22Rv1 (cell line): ENCODE measurements around the gene BCAP31.

Experiments
- H3K27ac ChIP-seq: fragments of 450-650 bp; 2 replicates; pipeline ENCODE4 v1.5.1; 2017
- CTCF ChIP-seq: fragments of 450-650 bp; IDR thresholded peaks from 2 replicates; pipeline ENCODE4 v1.5.1; 2017; ENCODE audit warnings: mild to moderate bottlenecking
- ZFX ChIP-seq: fragments of 450-650 bp; IDR thresholded peaks from 2 replicates; pipeline ENCODE4 v1.6.1; 2017; ENCODE audit warnings: antibody characterized with exemption, borderline replicate concordance

Gene BCAP31

GRCh38 chrX:153724252-153725038 lies at the start of gene BCAP31, which contains the start of gene ABCD1:
TSS of gene BCAP31 (minus strand) at chrX:153724387. CDS start at chrX:153723244, 1,143 bp downstream.
TSS of gene ABCD1 (plus strand) at chrX:153724856. CDS start at chrX:153725267, 411 bp downstream.
- H3K27ac ChIP-seq = peak within 1 kb of the TSS; percentile 82
- no peak for TF ChIP-seq ZFX
- no peak for TF ChIP-seq CTCF

GRCh38 chrX:153773218-153773611 lies 49.0 kb upstream of the BCAP31 start:
- no peak overlapping the region for H3K27ac ChIP-seq
- TF ChIP-seq ZFX (no peak), CTCF (no peak)

- no peak for TF ChIP-seq ZFX
- TF ChIP-seq CTCF = no peak
- no peak overlapping the region for H3K27ac ChIP-seq
Measured at GRCh38 chrX:153772316-153773217, 48.4 kb upstream of the BCAP31 start.

- H3K27ac ChIP-seq = no peak overlapping the region
- TF ChIP-seq ZFX = no peak
- TF ChIP-seq CTCF = no peak
Measured at GRCh38 chrX:153771415-153772315, 47.5 kb upstream of the BCAP31 start.

GRCh38 chrX:153770601-153771414 lies 46.6 kb upstream of the BCAP31 start:
- no peak overlapping the region for H3K27ac ChIP-seq
- TF ChIP-seq CTCF (no peak), ZFX (no peak)
